ENCODE data around the gene SUCO.
A peak's percentile ranks its signal among the peaks of the same experiment; 100 is the strongest.

SUCO gene

DNA sequence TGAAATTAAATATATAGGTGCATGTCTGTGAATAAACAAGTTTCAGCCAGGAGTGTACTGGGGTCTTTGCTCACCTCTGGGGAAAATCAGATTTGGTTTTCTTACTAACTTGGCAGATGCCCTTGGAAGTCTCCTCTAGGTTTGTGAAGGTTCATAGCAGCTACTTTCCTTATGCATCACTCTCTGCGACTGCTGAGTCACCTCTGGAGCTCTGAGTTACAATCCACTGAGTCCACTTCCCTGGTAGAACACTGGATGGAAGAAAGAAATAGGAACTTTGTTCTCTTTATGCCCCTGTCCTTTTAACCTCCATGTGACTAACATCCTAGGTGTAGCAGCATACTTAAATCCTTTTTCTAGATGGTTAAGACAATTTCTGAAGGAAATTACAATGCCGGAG, 121.6 kb downstream of the SUCO start:
- DNase-seq = no peak

DNA sequence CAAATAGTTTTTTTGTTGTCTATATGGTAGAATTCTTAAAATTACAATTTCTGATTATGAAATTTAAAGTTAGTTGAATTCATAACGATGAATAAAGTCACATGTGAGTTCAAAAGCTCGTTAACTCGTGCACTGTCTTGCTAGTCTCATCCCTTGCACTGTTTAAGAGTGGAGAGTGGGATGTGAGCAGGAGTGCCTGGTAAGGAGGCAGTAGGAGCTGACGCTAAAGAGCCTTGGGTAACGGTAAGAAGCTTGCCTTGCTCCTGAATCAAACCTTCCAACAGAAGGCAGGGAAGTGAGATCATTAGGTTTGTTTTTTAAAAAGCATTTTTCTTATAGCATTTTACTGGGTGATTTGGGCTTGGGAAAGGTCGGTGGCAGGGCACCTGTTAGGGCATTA, 123.6 kb downstream of the SUCO start:
- DNase-seq = no peak

DNA sequence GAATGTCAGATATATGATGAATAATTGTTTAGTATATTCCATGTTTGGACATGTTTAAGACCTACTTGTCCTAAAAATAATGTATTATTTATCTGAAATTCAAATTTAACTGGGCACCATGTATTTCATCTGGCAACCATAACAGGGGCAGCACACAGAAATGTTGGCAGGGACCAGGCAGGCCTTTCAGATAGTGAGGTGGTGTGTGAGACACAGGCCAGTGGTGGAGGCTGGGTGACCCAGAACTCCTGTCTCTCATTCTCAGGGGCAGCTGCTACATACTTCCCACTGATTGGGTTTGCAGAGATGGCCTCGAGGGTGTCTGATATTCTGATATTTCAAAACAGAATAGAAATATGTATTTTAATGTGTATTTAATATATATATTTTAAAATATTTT, 124.6 kb downstream of the SUCO start:
- DNase-seq = no peak

DNA sequence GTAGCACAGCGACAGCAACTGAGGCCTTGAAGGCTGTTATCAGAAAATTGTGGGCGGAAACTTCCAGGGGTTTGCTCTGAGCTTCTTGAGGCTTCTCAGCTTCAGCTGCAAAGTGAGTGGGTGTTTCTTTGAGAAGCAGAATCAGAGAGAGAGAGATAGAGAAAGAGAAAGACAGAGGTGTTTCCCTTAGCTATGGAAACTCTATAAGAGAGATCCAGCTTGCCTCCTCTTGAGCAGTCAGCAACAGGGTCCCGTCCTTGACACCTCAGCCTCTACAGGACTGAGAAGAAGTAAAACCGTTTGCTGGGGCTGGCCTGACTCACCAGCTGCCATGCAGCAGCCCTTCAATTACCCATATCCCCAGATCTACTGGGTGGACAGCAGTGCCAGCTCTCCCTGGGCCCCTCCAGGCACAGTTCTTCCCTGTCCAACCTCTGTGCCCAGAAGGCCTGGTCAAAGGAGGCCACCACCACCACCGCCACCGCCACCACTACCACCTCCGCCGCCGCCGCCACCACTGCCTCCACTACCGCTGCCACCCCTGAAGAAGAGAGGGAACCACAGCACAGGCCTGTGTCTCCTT, 126.0 kb downstream of the SUCO start, which contains the start of gene FASLG:
FASLG (plus strand) TSS at position 233 of the 583 bp plus-strand sequence; CDS start at position 332, 99 bp downstream.
- DNase-seq = peak; percentile 28

DNA sequence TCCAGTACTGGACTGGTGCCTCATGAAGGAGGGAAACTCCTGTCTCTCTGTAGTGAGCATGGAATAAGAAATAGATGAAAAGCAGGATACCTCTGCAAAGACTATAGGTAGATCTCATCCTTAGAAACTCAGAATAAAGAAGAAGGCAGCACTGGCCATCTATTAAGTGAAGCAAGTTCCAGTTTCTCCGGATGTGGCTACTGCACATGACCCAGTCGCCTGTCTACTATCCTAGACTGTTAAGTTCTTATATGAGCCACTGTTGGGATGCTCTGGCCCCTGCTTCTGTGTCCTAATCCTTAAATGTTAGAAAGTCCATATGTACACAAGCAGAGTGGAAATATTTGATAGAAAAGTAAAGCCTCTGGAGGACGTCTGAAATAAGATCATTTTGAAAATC, 128.2 kb downstream of the SUCO start:
- DNase-seq = no peak

All from hematopoietic multipotent progenitor cell treated with erythropoietin and hydrocortisone succinate and interleukin-3 and kit ligand, for 8 days (in vitro differentiated cells).